ENCODE measurements around the gene BSN.

BSN gene

DNA sequence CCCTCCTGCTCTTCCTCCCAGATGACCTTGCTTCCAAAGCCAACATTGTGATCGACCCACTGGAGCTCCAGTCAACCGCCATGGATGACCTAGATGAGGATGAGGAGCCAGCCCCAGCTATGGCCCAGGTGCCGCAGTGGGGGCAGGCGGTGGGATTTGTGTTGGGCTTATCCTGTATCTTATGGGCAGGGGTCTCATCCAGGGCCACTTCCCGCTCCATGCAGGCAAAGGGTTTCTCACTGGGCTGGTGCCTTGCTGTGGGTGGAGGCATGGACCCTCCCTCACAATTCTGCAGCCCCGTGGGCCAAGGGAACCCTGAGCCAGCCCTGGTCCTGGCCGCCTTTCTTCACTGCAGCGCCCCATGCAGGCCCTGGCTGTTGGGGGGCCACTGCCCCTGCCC is 150.4 kb downstream of the BSN start:
- no peak for TF ChIP-seq EZH2 (IDR thresholded peaks at IDR 0.05; ENCODE audit: borderline replicate concordance, low read length)
- TF ChIP-seq, protein P1, sequence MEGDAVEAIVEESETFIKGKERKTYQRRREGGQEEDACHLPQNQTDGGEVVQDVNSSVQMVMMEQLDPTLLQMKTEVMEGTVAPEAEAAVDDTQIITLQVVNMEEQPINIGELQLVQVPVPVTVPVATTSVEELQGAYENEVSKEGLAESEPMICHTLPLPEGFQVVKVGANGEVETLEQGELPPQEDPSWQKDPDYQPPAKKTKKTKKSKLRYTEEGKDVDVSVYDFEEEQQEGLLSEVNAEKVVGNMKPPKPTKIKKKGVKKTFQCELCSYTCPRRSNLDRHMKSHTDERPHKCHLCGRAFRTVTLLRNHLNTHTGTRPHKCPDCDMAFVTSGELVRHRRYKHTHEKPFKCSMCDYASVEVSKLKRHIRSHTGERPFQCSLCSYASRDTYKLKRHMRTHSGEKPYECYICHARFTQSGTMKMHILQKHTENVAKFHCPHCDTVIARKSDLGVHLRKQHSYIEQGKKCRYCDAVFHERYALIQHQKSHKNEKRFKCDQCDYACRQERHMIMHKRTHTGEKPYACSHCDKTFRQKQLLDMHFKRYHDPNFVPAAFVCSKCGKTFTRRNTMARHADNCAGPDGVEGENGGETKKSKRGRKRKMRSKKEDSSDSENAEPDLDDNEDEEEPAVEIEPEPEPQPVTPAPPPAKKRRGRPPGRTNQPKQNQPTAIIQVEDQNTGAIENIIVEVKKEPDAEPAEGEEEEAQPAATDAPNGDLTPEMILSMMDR (IDR thresholded peaks at IDR 0.05; ENCODE audit: low read length), result no peak
- H4K20me1 ChIP-seq (ENCODE audit: insufficient read depth, low read length), result no peaks in the 10 kb centered on the region
- peaks cover 21% of the 10 kb centered on the region; the same call in 1 of the 2 replicates for H3K36me3 ChIP-seq (ENCODE audit: insufficient read depth, low read length)
- H3K9me2 ChIP-seq (ENCODE audit: low read depth, low read length), result no peaks in the 10 kb centered on the region
- no peak overlapping the region for H3K4me2 ChIP-seq (ENCODE audit: low read length)
- no peak overlapping the region for H3K27ac ChIP-seq (ENCODE audit: low read depth, low read length, poor library complexity, severe bottlenecking)
- no peaks in the 10 kb centered on the region for H3K9me3 ChIP-seq (ENCODE audit: low read length)
- H2AFZ ChIP-seq (ENCODE audit: low read length), result no peak overlapping the region
- no peaks in the 10 kb centered on the region for H3K79me2 ChIP-seq (ENCODE audit: insufficient read depth, low read length)
- no peaks in the 10 kb centered on the region for H3F3A ChIP-seq (ENCODE audit: insufficient read depth, low read length)
- H3K9ac ChIP-seq (ENCODE audit: low read length), result no peak overlapping the region
- no peaks in the 10 kb centered on the region for H3K4me1 ChIP-seq (ENCODE audit: insufficient read depth, low read length, severe bottlenecking)
- H3K27me3 ChIP-seq (ENCODE audit: insufficient read depth, low read length), result no peaks in the 10 kb centered on the region
- H3K4me3 ChIP-seq (ENCODE audit: low read depth, low read length, poor library complexity, severe bottlenecking), result no peak overlapping the region

DNA sequence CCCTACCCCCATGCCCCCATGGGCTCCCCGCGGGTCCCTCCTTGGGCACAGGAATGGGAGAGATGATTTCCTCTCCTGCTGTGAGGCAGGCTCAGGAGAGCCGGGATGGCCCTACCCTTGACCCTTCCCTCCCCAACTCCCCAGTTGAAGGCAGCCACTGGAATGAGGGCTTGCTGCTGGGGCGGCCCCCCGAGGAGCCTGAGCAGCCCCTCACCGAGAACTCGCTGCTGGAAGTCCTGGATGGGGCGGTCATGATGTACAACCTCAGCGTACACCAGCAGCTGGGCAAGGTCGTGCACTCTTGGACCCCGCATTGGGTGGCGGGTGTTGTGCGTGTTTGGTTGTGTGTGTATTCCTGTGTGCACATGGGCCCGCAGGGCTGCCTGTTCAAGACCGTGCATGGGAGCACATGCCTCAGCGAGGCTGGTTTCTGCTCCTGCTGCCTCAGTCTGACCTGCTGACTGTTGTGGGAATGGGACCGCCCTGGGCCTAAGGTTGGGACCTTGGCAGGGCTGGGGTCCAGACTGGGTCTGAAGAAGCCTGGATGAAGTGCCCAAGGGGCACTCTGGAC is 151.2 kb downstream of the BSN start:
- Histone ChIP-seq H3K4me3 (ENCODE audit: low read depth, low read length, poor library complexity, severe bottlenecking) (no peak overlapping the region), H4K20me1 (ENCODE audit: insufficient read depth, low read length) (no peaks in the 10 kb centered on the region), H3K4me2 (ENCODE audit: low read length) (no peak overlapping the region), H3K27me3 (ENCODE audit: insufficient read depth, low read length) (no peaks in the 10 kb centered on the region), H3K36me3 (ENCODE audit: insufficient read depth, low read length) (peaks cover 21% of the 10 kb centered on the region; the same call in 1 of the 2 replicates), H3K9ac (ENCODE audit: low read length) (no peak overlapping the region), H2AFZ (ENCODE audit: low read length) (no peak overlapping the region), H3F3A (ENCODE audit: insufficient read depth, low read length) (no peaks in the 10 kb centered on the region), H3K9me2 (ENCODE audit: low read depth, low read length) (no peaks in the 10 kb centered on the region), H3K4me1 (ENCODE audit: insufficient read depth, low read length, severe bottlenecking) (no peaks in the 10 kb centered on the region), H3K27ac (ENCODE audit: low read depth, low read length, poor library complexity, severe bottlenecking) (no peak overlapping the region), H3K9me3 (ENCODE audit: low read length) (no peaks in the 10 kb centered on the region), H3K79me2 (ENCODE audit: insufficient read depth, low read length) (no peaks in the 10 kb centered on the region)
- no peak for TF ChIP-seq EZH2 (IDR thresholded peaks at IDR 0.05; ENCODE audit: borderline replicate concordance, low read length)
- TF ChIP-seq, protein P1 (IDR thresholded peaks at IDR 0.05; ENCODE audit: low read length), result no peak

DNA sequence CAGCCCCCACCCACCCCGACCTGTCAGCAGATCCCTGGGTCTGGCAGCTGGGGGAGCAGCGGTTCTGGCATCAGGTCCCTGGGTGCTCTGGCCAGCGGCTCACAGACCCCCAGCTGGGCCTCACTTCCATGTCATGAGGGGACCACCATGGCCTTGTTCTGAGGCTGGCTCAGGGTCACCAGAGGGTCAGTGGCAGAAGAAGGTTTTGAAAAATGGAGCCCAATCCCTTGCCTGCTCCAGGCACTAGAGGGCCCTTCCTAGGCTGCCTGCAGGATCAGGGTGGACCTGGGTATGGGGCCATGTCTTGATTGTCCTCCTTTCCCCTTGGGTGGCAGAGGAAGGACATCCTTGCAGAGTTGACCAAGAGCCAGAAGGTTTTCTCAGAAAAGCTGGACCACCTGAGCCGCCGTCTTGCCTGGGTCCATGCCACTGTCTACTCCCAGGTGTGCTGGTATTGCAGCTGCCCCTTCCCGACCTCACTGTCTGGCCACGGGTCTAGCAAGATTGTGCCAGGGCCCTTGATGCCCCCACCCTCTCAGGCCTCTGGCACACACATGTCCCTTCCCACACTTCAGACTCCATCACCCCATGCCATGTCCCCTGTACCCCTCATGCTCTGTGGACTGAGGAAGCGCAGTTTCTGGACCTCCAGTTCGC is 152.3 kb downstream of the BSN start:
- H4K20me1 ChIP-seq (ENCODE audit: insufficient read depth, low read length), result no peaks in the 10 kb centered on the region
- no peak overlapping the region for H3K4me3 ChIP-seq (ENCODE audit: low read depth, low read length, poor library complexity, severe bottlenecking)
- no peak overlapping the region for H3K27ac ChIP-seq (ENCODE audit: low read depth, low read length, poor library complexity, severe bottlenecking)
- no peak overlapping the region for H3K9ac ChIP-seq (ENCODE audit: low read length)
- no peaks in the 10 kb centered on the region for H3K9me2 ChIP-seq (ENCODE audit: low read depth, low read length)
- H3K4me1 ChIP-seq (ENCODE audit: insufficient read depth, low read length, severe bottlenecking), result no peaks in the 10 kb centered on the region
- no peaks in the 10 kb centered on the region for H3K9me3 ChIP-seq (ENCODE audit: low read length)
- no peaks in the 10 kb centered on the region for H3K27me3 ChIP-seq (ENCODE audit: insufficient read depth, low read length)
- no peak overlapping the region for H2AFZ ChIP-seq (ENCODE audit: low read length)
- no peaks in the 10 kb centered on the region for H3F3A ChIP-seq (ENCODE audit: insufficient read depth, low read length)
- H3K4me2 ChIP-seq (ENCODE audit: low read length), result no peak overlapping the region
- H3K79me2 ChIP-seq (ENCODE audit: insufficient read depth, low read length), result no peaks in the 10 kb centered on the region
- H3K36me3 ChIP-seq (ENCODE audit: insufficient read depth, low read length), result peaks cover 21% of the 10 kb centered on the region; the same call in 1 of the 2 replicates
- TF ChIP-seq EZH2 (IDR thresholded peaks at IDR 0.05; ENCODE audit: borderline replicate concordance, low read length), result no peak
- TF ChIP-seq, protein P1 (IDR thresholded peaks at IDR 0.05; ENCODE audit: low read length), result no peak

All from OCI-LY1 (cell line).